ENCODE results near the gene PJVK.
"Not testable (repeated sequence)": the region's sequence is repeated elsewhere in the genome, so short reads cannot be mapped to it uniquely, and the experiment has no call there.

The PJVK gene, protein sequence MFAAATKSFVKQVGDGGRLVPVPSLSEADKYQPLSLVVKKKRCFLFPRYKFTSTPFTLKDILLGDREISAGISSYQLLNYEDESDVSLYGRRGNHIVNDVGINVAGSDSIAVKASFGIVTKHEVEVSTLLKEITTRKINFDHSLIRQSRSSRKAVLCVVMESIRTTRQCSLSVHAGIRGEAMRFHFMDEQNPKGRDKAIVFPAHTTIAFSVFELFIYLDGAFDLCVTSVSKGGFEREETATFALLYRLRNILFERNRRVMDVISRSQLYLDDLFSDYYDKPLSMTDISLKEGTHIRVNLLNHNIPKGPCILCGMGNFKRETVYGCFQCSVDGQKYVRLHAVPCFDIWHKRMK

DNA sequence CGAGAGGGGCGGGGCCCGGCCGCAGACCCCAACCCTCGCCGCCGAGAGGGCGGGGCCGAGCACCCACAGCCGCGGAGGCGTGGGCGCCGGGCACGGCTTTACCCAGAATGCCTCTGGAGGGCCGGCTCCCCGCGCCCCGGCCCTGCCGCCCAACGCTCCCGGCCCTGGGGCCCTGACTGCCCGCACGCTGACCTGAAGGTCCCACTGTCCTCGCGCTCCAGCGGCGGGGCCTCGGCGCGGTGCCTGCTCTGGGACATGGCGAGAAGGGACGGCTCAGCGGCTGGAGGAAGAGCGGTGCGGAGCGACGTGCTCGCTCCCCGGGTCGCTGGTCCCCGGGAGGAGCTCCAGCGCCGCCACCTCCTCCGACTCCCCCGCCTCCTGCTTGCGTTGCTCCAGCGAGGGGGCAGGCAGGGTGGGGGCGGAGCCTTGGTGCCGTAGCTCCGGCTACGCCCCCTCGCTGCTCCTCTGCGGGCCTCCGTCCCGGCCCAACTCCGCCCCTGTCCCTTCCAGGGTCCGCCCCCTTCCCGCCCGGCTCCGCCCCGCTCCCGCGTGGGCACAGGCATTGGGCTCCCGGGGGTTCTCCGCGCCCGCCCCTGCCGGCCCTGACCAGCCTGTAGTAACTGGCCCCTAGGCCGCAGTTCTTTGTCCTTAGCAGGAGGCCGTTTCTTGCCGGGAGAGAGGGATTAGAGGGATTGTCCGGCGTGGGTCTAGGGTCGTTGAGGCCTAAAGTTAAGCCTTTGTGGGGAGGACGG lies at the start of gene PJVK, which contains the start of gene PRKRA:
TSS of gene PJVK (plus strand) at position 605 of the 752 bp plus-strand sequence. CDS start 2,032 bp downstream, outside the sequence.
TSS of gene PRKRA (minus strand) at position 402 of the 752 bp plus-strand sequence. CDS start at position 257, 145 bp downstream.
- DNase-seq = peak; percentile 93

DNA sequence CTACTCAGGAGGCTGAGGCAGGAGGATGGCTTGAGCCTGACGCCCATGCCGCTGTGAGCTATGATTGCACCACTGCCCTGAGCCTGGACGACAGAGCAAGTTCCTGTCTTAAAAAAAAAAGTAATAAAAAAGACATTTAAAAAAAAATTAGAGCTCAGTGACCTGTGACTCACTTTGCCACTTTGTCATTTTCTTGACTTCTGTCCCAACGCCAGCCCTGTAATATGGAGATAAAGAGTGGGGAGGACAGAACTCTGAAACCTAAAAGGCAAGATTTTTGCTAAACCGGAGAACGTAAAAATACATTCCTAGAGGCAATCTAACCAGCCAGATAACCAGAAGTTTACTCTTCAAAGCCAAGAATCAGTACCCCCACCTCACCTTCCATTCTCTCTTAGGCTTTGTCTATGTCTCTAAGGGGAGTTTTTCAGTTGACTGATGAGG lies 49.2 kb upstream of the PJVK start:
- no peak for DNase-seq

DNA sequence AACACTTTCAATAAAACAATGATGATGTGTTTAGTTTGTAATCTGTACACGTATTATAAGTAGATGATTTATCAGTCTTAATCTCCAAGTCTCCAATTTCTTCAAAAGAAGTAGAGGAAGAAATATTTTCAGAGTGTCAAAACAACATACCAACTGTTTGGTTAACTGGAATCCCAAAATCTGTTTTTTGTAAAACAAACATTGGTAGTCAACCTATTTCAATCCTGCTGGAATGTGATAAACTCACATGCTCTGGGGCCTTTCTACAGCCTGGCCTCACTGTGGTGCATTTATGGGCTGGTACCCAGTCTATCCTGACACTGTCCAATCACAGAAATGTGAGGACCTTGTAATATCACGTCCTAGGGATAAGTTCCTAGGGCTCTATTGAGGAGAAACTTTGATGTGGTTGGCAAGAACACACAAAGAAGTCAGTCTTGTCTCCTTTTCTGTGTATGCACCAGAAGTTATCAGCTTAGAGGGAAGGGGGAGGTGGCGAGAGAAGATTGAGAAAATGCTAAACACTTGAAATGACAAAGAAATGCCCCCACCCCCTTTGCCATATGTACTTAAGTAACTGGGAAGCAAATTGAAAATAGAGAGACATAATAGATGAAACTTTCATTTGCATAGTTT lies 47.4 kb upstream of the PJVK start:
- DNase-seq = no peak

DNA sequence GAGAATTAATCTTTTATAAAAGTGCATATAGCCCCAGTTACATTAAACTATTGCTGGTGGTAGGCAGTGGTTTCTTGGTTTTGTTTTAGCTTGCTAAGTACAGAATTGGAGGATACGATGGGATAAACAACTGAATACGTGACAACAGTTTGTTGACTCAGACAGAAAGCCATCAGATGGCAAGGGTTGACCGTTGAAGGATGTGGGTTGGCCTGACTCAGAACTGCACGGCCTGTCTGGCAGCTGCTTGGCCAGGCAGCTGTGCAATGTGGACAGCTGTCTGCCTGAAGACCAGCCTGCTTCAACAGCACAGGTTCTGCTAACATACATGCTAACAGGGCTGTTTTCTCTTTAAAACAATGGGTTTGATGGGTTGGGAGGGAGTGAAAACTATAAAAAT lies 46.8 kb upstream of the PJVK start:
- DNase-seq = no peak

DNA sequence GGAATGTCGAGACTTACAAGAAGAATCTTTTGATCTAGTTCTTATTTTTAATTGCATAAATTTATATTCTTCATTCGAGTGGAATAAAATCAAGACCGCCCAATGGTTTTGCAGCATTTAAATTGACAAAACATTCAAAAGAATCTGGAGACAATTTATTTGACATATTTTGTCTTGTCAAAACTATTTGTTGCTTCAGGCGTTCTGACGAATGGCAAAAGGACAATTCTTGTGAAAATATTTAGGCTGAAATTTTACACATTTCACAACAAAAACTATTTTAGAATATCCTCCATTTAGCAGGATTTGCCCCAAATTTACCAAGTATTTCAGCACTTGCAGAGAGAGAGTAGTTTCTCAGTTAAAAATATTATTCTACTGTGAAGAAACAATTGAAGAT lies 41.9 kb upstream of the PJVK start:
- DNase-seq = no peak

DNA sequence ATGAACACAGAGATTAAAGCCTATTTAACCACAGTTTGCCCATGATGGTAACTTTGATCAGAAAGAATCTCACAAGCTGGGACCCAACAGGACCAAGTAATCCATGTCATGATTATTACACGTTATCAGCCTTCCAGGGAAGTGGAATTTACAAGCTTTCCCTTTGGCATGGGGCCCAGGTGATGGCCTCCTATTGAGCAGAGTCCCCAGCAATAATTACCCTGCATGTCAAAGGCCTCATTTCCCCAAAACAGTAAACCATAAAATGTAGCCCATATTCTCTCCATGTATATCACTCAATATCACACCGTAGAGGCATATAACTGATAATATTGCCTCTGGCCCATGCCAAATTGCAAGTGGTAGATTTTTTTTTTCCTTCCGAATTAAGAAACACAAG lies 39.1 kb upstream of the PJVK start:
- no peak for DNase-seq

DNA sequence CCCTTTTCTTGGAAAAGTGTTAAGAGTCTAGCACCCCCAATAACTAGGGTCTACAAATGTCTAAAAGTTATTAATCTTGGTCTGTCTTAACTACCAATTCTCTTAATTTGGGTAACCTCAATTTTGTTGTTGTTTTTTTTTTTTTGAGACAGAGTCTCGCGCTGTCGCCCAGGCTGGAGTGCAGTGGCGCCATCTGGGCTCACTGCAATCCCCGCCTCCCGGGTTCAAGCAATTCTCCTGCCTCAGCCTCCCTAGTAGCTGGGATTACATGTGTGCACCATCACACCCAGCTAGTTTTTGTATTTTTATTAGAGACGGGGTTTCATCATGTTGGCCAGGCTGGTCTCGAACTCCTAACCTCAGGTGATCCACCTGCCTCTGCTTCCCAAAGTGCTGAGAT lies 38.7 kb upstream of the PJVK start:
- not testable (repeated sequence) for DNase-seq

DNA sequence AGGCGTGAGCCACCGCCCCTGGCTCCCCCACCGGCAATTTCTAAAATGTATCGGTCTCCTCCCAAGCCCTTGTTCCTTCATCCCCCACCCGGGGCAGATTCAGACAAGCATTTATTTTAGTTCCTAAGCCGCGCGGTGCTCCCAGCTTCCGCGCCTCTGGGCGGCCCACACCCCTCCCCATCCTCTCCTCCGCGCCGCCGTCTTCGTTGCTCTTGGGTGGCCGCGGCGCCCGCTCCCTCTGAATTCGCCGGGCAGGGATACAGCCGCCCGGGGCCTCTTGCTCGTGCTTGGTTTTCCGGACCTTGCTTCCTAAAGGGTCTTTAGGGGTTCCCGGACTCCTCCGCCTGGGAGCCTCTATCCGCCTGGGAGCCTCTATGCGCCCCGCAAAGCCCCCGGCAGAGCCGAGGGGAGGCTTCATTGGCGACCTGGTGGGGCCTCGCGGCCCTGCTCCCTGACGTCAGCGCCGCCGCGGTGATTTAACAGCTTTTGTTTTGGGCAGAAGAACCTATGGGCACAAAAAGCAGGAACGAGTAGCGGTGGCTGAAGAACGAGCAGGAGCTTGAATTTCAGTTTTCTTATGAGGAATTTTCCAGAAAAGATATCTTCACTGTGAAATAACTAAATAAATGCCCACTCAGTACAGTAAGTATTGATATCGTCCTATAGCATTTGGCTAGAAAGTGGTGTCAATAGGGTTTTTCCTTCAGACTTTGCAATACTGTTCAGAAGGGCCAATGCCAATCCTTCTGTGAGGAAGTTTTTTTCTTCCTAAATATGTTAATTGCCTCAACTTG lies 37.5 kb upstream of the PJVK start:
- peak; percentile 62 for DNase-seq

DNA sequence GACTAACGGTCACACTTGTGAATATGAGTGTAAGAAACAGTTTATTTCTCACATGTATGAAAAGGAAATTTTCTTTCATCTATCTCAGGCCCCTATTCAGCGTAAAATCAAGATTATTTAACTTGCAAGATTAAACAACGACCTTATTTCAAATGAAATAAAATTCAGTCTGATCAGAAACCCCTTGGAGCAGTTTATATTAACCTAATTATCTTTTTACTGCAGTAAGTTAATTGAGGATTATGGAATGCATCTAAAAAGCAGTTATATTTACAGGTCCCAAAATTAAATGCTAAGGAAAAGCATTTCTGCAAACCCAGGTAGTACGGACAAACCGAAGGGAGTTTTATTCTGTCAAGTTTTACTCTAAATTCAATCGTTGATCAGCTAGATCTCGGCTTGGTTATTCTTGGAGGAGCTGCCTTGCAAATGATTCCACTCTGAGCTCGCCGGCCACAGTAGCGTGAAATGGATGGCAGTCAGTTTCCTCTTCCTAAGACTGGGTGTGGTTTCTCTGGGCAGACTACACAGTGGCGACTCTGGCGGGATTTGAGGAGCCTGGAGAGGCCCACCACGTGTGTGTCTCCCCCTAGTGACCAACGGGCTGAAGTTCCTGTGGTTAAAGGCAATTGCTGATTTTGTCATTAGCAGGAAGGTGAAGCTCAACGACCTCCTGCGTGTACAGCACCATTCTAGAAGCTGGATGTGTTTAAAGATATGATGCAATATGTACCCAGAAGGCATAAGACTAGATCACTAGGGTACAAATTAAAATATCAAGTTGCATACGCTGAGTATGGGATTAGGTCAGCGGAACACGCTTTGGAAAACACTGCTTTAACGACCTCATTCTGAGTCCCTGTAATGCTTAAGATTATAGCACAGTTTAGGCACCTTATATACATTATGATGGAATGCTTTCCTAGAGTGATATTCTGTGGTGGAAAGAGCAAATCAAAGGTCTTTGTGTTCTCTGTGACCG lies 36.6 kb upstream of the PJVK start:
- peak; percentile 55 for DNase-seq

DNA sequence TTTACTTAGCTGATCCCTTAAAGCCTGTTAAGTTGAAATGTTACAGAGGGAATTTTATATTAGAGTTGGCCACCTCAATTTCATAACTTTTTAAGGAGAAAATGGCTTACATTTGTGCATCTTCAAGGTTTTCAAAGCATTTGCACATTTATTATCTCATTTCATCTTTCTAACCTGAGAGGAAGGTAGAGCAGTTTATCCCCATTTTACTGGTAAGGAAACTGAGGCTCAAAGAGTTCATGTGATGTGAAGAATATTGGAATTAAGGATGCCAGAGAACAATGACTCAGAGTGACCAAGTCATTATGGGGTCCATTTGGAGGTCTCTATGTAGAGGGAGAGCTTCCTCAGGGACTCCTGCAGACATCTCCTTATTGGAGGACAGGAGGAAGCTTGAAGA lies 35.2 kb upstream of the PJVK start:
- no peak for DNase-seq

DNA sequence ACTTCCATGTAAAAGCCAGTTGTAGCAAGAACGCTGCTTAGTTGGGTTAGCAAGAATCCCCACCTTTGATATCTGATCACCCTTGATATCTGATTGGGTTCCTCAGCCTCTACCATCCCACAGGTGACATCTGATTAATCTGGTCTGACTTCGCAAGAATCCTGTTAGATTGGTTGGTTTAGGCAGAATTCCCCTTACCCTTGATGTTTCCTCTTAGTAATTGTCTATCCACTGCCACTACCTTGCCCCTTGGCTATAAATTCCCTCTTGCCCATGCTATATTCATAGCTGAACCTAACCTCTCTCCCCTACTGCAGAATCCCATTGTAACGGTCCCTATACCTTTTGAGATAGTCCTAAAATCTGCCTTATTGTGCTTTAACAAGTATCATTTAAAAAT lies 33.3 kb upstream of the PJVK start:
- DNase-seq = no peak

DNA sequence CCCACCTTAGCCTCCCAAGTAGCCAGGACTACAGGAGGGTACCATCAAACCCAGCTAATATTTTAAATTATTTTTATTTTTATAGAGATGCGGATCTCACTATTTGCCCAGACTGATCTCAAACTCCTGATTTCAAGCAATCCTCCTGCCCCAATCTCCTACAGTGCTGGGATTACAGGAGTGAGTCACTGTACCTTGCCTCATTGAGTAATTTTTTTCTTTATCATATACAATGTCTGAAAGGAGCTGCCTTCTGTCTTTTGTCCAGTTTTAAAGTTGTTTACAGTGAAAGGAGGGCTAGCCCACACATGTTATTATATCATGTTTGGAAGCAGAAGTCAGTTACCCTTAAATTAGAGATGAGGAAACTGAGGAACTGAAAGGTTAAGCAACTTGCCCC lies 32.8 kb upstream of the PJVK start:
- DNase-seq = no peak

DNA sequence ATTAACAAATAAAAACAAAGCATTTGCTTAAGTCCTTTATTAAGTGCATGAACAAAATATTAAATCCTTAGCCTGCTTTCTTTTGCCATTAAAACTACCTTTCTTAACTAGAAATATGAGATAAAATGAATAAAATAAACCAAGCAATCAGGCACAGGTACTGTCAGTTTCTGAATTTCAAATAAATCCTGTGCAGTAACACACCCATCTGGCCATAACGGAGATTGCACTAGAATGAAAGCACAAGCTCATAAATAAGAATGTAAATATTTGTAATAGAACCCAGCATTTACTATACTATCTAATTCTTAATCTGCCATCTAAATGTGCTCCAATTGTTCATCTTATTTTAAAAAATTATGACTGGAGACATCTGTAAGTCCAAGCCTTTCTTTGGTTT lies 32.1 kb upstream of the PJVK start:
- no peak for DNase-seq

DNA sequence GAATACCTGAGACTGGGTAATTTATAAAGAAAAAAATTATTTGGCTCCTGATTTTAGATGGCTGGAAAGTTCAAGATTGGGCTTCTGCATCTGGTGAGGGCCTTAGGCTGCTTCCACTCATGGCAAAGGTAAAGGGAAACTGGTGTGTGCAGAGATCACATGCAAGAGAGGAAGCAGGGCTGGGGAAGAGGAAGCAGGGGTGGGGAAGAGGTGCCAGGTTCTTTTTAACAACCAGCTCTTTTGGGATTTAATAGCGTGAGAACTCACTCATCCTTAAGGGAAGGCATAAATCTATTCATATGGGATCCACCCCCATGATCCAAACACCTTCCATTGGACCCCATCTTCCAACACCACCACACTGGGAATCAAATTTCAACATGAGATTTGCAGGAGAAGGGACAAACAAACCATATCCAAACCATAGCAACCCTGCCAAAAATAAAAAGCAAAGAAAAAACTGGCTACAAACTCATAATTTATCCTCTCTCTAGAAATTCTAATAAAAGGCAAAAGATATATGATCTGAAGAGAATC lies 30.6 kb upstream of the PJVK start:
- no peak for DNase-seq

DNA sequence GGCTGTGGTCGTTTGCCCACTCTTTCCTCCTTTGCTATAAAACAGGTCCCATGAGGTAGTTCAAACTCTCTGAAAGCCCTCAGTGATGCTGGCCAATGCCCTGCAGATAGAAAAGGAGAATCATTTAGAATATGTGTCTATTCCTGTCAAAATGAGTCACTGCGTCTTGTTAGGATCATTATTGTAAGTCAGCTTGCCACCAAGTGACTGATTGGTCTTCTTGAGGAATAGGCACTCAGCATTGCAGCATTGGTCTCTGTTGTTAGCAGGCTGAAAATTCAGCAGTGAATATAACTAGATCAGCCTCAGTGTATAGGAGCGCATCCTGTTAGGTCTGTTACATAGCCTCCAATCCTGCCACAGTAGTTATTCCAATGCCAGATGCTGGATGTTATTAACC lies 29.1 kb upstream of the PJVK start:
- DNase-seq = no peak

DNA sequence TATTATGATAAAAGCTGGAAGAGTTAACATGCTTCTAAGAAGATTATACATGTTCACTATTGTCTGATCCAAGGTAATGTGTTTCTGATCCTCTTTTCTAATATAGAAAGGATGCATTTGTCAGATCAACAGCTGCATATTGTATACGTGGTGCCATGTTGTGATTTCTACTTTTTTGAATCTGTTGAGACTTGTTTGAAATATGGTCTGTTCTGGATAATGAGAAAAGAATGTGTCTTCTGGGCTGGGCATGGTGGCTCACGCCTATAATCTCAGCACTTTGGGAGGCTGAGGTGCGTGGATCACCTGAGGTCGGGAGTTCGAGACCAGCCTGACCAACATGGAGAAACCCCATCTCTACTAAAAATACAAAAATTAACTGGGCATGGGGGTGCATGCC lies 27.4 kb upstream of the PJVK start:
- not testable (repeated sequence) for DNase-seq

DNA sequence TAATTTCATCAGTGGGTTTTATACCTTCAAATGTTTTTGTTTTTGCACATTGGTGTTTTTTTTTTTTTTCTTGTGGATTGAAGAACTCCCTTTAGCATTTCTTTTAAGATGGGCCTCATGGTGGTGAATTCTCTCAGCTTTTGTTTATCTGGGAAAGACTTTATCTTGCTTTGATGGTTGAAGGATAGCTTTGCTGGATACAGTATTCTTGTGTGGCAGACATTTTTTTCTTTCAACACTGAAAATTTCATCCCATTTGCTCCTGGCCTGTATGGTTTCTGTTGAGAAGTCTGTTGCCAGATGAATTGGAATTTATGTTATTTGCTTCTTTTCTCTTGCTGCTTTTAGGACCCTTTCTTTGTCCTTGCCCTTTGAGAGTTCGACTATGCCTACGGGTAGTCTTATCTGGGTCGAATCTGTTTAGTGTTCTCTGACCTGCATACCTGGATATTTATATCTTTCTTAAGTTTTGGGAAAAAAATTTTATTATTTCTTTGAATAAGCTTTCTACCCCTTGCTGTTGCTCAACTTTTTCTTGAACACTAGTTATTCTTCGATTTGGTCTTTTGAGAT lies 25.8 kb upstream of the PJVK start:
- DNase-seq = no peak

DNA sequence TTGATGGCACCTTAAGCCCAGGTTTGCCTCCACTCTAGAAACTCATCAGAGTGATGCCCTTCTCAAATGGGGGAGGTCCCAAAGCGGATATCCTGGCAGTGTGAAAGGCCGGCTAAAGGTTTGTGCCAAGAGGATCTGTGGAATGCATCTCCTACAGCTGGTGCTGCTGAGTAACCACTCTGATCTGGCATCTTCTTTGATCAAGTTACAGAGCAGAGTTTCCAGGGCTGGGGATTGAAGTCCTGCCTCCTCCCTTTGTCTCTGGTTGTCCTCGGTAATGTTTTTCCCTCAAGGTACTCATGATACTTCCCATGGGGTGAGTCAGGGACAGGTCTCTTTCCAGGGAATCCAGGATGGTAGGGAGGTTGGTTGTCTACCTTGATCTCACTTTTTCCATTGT lies 24.8 kb upstream of the PJVK start:
- no peak for DNase-seq

DNA sequence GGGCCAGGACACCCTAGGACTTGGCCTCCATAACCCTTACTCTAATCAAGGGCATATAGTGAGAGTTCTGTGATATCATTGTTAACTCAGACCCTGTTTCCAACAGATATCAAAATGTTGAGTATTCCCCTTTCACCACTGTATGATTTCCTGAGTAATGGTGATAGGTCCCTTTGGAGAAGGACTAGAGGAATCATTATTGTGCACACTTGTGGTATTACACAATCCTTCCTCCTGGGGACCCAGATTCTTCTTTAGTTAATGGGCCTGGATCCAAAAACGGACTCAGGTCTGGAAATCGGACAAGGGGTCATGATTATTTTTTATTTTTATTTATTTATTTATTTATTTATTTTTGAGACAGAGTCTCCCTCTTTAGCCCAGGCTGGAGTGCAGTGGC lies 23.7 kb upstream of the PJVK start:
- DNase-seq = no peak

DNA sequence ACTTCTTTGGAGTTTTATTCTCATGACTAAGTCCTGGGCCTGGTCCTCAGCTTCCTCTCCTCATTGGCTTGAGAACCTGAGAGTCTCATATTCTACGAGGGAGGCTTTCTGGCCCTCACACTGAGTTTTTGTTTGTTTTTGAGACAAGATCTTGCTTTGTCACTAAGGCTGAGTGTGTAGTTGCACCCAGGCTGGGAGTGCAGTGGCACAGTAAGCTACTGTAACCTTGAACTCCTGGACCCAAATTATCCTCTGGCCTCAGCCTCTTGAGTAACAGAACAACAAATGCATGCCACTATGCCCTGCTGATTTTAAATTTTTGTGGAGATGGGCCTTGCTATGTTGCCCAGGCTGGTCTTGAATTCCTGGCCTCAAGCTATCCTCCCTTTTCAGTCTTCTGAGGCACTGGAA lies 22.8 kb upstream of the PJVK start:
- no peak for DNase-seq

DNA sequence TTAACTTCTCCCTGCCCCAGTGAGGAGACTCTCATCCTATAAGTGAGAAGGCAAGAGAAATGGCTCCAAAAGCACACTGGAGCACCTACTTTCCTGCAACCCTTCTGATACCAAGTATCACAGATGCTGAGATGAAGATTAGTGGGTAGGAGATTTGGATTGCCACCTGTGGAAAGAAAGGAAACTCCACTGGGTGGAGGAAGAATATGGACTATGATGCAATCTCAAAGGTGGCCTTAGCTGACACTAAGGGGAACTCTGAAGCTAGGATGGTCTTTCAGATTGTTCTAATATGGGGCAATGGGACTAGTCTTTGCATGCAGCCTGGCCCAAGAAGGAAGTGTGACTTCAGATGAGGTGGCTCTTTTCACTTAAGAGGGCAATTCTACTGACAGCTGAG lies 21.8 kb upstream of the PJVK start:
- no peak for DNase-seq
